SIG-M5 treated with dmso at 0.1 percent for 504 hours (cell line): ENCODE data around the gene AMDHD1.

Experiments
- DNase-seq: peaks from one replicate; lab custom pipeline; 2025; ENCODE audit not compliant: unreplicated experiment; lab: John Stamatoyannopoulos, UW

The AMDHD1 gene

GRCh38 chr12:95994476-95994875 is 51.3 kb downstream of the AMDHD1 start:
- no peak for DNase-seq

- DNase-seq = no peak
Observed at GRCh38 chr12:95995238-95996031, 52.3 kb downstream of the AMDHD1 start.

- DNase-seq = peak; percentile 97
Observed at GRCh38 chr12:95996034-95996658, 53.0 kb downstream of the AMDHD1 start, which contains the start of gene HAL. Gene HAL, minus strand, starts transcription at chr12:95996344. Its CDS starts 434 bp downstream, at chr12:95995910.

- no peak for DNase-seq
Observed at GRCh38 chr12:95997276-95997675, 54.1 kb downstream of the AMDHD1 start.

GRCh38 chr12:95997911-95998510 is 54.9 kb downstream of the AMDHD1 start:
- no peak for DNase-seq

- peak; percentile 93 for DNase-seq
Observed at GRCh38 chr12:95998611-95999286, 55.6 kb downstream of the AMDHD1 start.

GRCh38 chr12:95999484-95999883 is 56.4 kb downstream of the AMDHD1 start:
- no peak for DNase-seq

GRCh38 chr12:96000858-96001257 is 57.7 kb downstream of the AMDHD1 start:
- DNase-seq = no peak

GRCh38 chr12:96006727-96007126 is 63.6 kb downstream of the AMDHD1 start:
- DNase-seq = no peak

- no peak for DNase-seq
Observed at GRCh38 chr12:96007729-96008128, 64.6 kb downstream of the AMDHD1 start.

- DNase-seq = no peak
Observed at GRCh38 chr12:96014943-96015599, 71.9 kb downstream of the AMDHD1 start.

- peak; percentile 39 for DNase-seq
Observed at GRCh38 chr12:96015672-96016071, 72.5 kb downstream of the AMDHD1 start.
